Pancreas (tissue), 10 donors: ENCODE data around the gene IFT57. TPM values are rescaled to one million over a fixed set of nuclear protein-coding genes. Genes with fewer than 3 reads are reported as not detected.
A peak's percentile ranks its signal among the peaks of the same experiment; 100 is the strongest.

Source experiments
- ATAC-seq, 4 donors: fragments of 200-7000 bp; cut with Tn5 transposase; one replicate each; pipeline versions ENCODE4 v1.8.0 to v1.9.1; 2020; ENCODE audit warnings: mild to moderate bottlenecking in 4 of 4, moderate library complexity in 4 of 4
- DNase-seq, 6 donors: peaks; one replicate each; pipeline ENCODE4 v3.0.0-alpha.2; 2020
- FAIRE-seq: peaks from 2 replicates; lab custom pipeline; 2012; peaks lifted over from hg19 to GRCh38; lab: Jason Lieb, UNC
- H3K27ac ChIP-seq, 4 donors: fragments of 200-600 bp; sonication (generic); 1 replicate in 3 of 4; 2 replicates in 1 of 4; pipeline versions ENCODE4 v1.5.0 to v1.8.0; 2020
- H3K27me3 ChIP-seq, 4 donors: fragments of 200-600 bp; one replicate each; pipeline ENCODE4 v1.8.0; 2021
- H3K36me3 ChIP-seq, 3 donors: fragments of 200-600 bp; sonication (generic) in 1 of 3; one replicate each; pipeline versions ENCODE4 v1.5.0 to v1.8.0; 2020 to 2021
- H3K4me1 ChIP-seq, 3 donors: fragments of 200-600 bp; one replicate each; pipeline ENCODE4 v1.8.0; 2021
- H3K4me3 ChIP-seq, 4 donors: fragments of 200-600 bp; sonication (generic) in 2 of 4; one replicate each; pipeline versions ENCODE4 v1.5.0 to v1.8.0; 2020 to 2021
- H3K9me3 ChIP-seq, 4 donors: fragments of 200-600 bp; one replicate each; pipeline ENCODE4 v1.8.0; 2021
- WGBS, 2 donors: extraction: QIAGEN DNeasy Blood & Tissue Kit; methylation state at CpG; one replicate each; pipeline ENCODE4 v1.1.7; 2013; 5-methylcytosine and 5-hydroxymethylcytosine counted together
- intact Hi-C, 3 donors: fragments of 100-400 bp; cut with DNase I; formaldehyde crosslinking; loops; one replicate each; pipeline versions ENCODE4 v1.11.1 to v1.14.2; 2022
- polyA plus RNA-seq, 2 donors: library from polyadenylated mRNA; stranded (reverse); fragments of 200-250 nt; gene quantifications; one replicate each; pipeline ENCODE4 v1.2.3, GENCODE V29; 2013
- total RNA-seq, 6 donors: library from RNA; stranded (reverse); fragmentation: NEBNext Ultra II Directional in 4 of 6; extraction: Animal tissue kit (Norgen Biotek cat#: 25700) in 4 of 6; gene quantifications; one replicate each; pipeline versions ENCODE4 v1.2.1 to v1.2.4, GENCODE V29; 2021 to 2023
- TF ChIP-seq, protein P1 (sequence below), 4 donors: fragments of 200-600 bp; sonication (generic) in 3 of 4; IDR thresholded peaks; one replicate each; pipeline versions ENCODE4 v1.5.0 to v1.8.0; 2021; ENCODE audit warnings: antibody characterized with exemption in 4 of 4
- donor health status: healthy with polysubstance abuse.
- donor health status: DM: no; HTN: no; CAD: no; lungs with moderate emphysema.
- donor health status: DM: no; HTN: no; CAD: no.
- donor health status: control.
- donor health status: control.
- donor health status: Bipolar disorder and iron deficiency.
- donor health status: DM: yes; HTN: yes; CAD: no.
- donor health status: DM: no; HTN: no; CAD: no.
- donor health status: DM: no; HTN: no; CAD: no.
- donor health status: DM: yes; HTN: yes; CAD: no.

IFT57 gene
- total and polyA plus RNA-seq, 8 donors, result 10.4 to 40.2 (median 30.3) TPM

DNA sequence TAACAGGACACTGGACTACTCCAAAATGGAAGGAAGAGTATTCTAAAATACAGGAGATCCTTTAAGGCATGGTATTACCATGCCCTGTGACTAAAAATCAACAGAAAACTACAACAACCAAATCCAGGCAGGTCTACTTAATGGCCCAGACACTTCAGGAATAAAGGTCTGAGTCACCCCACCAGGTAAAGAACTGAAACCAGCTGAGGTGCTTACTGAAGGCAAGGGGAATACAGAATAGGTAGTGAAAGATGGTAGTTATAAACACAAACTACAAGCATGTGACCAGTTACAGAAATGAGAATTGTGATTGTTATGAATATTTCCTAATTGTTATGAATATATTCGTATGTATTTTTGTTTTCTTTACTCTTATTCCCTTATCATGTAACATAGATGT lies 13.4 kb downstream of the IFT57 start:
- ATAC-seq (peak in 1 of 4 donors; percentile 30), DNase-seq (no peak), FAIRE-seq (no peak)
- Histone ChIP-seq H3K4me1 (peaks cover 0 to 7% (median 0%) of the 10 kb centered on the region in 3 donors), H3K27ac (no peak overlapping the region), H3K27me3 (no peaks in the 10 kb centered on the region), H3K9me3 (no peaks in the 10 kb centered on the region), H3K4me3 (no peak overlapping the region), H3K36me3 (peaks cover 0 to 23% (median 0%) of the 10 kb centered on the region in 3 donors)
- TF ChIP-seq, protein P1, sequence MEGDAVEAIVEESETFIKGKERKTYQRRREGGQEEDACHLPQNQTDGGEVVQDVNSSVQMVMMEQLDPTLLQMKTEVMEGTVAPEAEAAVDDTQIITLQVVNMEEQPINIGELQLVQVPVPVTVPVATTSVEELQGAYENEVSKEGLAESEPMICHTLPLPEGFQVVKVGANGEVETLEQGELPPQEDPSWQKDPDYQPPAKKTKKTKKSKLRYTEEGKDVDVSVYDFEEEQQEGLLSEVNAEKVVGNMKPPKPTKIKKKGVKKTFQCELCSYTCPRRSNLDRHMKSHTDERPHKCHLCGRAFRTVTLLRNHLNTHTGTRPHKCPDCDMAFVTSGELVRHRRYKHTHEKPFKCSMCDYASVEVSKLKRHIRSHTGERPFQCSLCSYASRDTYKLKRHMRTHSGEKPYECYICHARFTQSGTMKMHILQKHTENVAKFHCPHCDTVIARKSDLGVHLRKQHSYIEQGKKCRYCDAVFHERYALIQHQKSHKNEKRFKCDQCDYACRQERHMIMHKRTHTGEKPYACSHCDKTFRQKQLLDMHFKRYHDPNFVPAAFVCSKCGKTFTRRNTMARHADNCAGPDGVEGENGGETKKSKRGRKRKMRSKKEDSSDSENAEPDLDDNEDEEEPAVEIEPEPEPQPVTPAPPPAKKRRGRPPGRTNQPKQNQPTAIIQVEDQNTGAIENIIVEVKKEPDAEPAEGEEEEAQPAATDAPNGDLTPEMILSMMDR (IDR thresholded peaks at IDR 0.05), result no peak
- WGBS, 2 donors, result 93 to 98% methylated on average over 1 of the region's 1 CpG
- intact Hi-C loops, result no loop called here

DNA sequence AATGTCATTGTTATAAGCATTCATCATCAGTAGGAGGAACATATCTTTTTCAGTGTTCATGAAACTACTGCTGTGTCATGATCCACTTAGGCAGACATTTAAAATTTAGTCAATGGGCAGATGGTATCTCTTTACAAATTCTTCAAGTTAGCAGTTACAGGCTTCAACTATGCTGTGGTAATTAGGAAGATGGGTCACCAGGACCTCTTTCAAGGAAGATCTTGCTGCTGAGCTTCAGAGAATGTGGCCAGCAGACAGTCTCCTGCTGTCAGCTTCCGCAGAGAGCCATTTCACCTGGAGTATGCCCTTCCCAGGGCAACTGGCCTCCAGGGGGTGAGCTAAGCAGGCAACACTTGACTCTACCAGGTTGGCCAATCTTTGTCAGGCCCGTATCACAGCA lies 19.4 kb downstream of the IFT57 start:
- WGBS, 2 donors, result 81 to 88% methylated on average over 2 of the region's 2 CpGs
- DNase-seq (peak in 1 of 6 donors; percentile 12), FAIRE-seq (no peak), ATAC-seq (peak in 3 of 4 donors; percentile 42 to 57 (median 44))
- no peaks in the 10 kb centered on the region for H3K9me3 ChIP-seq
- H3K27ac ChIP-seq, result no peak overlapping the region
- H3K27me3 ChIP-seq, result no peaks in the 10 kb centered on the region
- H3K36me3 ChIP-seq, result peaks cover 0 to 3% (median 0%) of the 10 kb centered on the region in 3 donors
- intact Hi-C loops, result no loop called here
- H3K4me1 ChIP-seq, result peaks cover 0 to 7% (median 0%) of the 10 kb centered on the region in 3 donors
- TF ChIP-seq, protein P1 (IDR thresholded peaks at IDR 0.05), result no peak
- no peak overlapping the region for H3K4me3 ChIP-seq

DNA sequence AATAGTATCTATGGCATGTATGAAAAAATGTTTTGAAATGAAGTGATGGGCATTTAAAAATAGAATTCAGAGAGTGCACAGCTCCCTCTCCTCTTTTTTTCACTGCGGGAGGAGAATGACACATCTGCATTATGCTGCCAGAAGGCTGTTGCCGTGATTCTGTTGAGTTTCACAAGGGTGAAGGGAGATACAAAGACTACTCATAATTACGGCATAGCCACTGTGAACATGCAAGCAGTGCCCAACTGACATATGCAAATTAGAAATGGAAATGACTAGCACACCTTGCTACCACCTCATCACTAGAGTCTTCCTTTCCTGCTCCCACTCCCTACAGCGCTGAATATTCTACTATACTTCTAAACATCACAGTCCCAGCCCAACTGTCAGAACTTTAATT lies 20.1 kb downstream of the IFT57 start:
- 88 to 94% methylated on average over 4 of the region's 4 CpGs for WGBS, 2 donors
- Histone ChIP-seq H3K27ac (no peak overlapping the region), H3K9me3 (no peaks in the 10 kb centered on the region), H3K36me3 (peaks cover 0 to 3% (median 0%) of the 10 kb centered on the region in 3 donors), H3K4me3 (no peak overlapping the region), H3K4me1 (peaks cover 0 to 7% (median 0%) of the 10 kb centered on the region in 3 donors), H3K27me3 (no peaks in the 10 kb centered on the region)
- TF ChIP-seq, protein P1 (IDR thresholded peaks at IDR 0.05), result no peak
- no peak for DNase-seq
- intact Hi-C loops, result no loop called here
- no peak for FAIRE-seq
- no peak for ATAC-seq

DNA sequence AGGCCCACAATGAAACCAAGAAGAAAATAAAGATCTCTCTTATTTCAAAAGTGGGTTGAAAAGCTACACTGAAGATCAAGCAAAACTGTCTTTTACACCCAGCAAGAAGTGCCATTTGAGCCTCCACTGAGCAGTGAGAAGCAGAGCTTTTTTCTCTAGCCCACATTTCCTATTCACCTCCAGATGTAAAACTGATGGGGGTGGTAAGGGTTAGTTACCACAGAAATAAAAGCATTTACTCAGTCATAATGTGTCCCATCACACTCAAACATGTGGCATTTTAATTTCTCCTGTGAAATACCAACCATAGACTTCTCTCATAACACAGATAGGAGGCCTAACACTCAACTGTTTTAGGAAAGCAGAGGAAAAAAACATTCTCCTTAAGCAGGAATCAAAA lies 21.0 kb downstream of the IFT57 start:
- TF ChIP-seq, protein P1 (IDR thresholded peaks at IDR 0.05), result no peak
- intact Hi-C loops, result no loop called here
- Histone ChIP-seq H3K36me3 (peaks cover 0 to 3% (median 0%) of the 10 kb centered on the region in 3 donors), H3K4me3 (no peak overlapping the region), H3K4me1 (peaks cover 0 to 7% (median 0%) of the 10 kb centered on the region in 3 donors), H3K27me3 (no peaks in the 10 kb centered on the region), H3K27ac (no peak overlapping the region), H3K9me3 (no peaks in the 10 kb centered on the region)
- FAIRE-seq (no peak), DNase-seq (no peak), ATAC-seq (no peak)

DNA sequence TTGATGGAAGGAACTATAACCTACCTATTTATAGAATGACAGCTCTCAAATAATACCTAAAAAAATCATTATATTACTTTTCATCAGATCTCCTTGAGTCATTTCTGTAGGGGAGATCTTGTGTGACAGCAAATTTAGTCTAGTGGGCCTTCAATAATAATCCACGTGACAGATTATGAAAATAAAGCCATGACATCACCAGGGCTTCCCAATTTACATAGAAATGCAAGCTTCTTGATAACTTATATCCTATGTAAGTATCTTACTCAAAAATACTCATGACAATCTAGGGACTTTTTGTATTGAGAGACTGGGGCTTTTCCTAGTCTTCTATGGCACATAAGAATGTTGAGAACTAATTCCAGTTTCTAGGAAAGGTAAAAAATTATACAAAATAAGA lies 21.6 kb downstream of the IFT57 start:
- DNase-seq (no peak), ATAC-seq (no peak), FAIRE-seq (no peak)
- H3K27ac ChIP-seq, result no peak overlapping the region
- H3K4me3 ChIP-seq, result no peak overlapping the region
- TF ChIP-seq, protein P1 (IDR thresholded peaks at IDR 0.05), result no peak
- no peaks in the 10 kb centered on the region for H3K9me3 ChIP-seq
- peaks cover 0 to 3% (median 0%) of the 10 kb centered on the region in 3 donors for H3K36me3 ChIP-seq
- WGBS, 2 donors, result 97 to 98% methylated on average over 1 of the region's 1 CpG
- H3K27me3 ChIP-seq, result no peaks in the 10 kb centered on the region
- intact Hi-C loops, result no loop called here
- peaks cover 0 to 7% (median 0%) of the 10 kb centered on the region in 3 donors for H3K4me1 ChIP-seq
